ENCODE data around the gene CTSW.

DNA sequence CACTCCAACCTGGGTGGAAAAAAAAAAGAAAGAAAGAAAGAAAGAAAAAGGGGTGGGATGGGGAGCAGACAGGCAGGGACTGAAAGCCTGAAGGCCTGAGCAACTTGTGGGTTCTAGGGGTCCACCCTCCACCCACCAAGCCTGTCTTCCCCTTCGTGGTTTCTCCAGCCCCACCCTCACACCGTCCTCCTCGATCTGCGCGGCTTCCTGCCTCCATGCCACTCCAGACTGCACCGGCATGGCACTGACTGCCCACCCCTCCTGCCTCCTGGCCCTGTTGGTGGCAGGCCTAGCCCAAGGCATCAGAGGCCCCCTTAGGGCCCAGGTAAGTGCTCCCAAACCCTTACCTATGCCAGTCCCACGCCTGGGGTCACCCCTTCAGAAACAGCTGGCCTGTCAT, at the start of gene CTSW:
- TF ChIP-seq, protein P1, sequence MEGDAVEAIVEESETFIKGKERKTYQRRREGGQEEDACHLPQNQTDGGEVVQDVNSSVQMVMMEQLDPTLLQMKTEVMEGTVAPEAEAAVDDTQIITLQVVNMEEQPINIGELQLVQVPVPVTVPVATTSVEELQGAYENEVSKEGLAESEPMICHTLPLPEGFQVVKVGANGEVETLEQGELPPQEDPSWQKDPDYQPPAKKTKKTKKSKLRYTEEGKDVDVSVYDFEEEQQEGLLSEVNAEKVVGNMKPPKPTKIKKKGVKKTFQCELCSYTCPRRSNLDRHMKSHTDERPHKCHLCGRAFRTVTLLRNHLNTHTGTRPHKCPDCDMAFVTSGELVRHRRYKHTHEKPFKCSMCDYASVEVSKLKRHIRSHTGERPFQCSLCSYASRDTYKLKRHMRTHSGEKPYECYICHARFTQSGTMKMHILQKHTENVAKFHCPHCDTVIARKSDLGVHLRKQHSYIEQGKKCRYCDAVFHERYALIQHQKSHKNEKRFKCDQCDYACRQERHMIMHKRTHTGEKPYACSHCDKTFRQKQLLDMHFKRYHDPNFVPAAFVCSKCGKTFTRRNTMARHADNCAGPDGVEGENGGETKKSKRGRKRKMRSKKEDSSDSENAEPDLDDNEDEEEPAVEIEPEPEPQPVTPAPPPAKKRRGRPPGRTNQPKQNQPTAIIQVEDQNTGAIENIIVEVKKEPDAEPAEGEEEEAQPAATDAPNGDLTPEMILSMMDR (conservative IDR thresholded peaks at IDR 0.05; ENCODE audit: low read length), result no peak
- no peak for TF ChIP-seq EZH2phosphoT487 (IDR thresholded peaks at IDR 0.05; ENCODE audit: borderline replicate concordance, low read depth, low read length)
